Esophagus muscularis mucosa (tissue), 4 donors: ENCODE data around the gene SPSB2.

Experiments used
- EP300 ChIP-seq: sonication (generic); formaldehyde crosslinking; IDR thresholded peaks from one replicate; pipeline ENCODE4 v1.6.1; 2017; ENCODE audit warnings: antibody characterized with exemption
- POLR2A ChIP-seq: fragments of 450-650 bp; IDR thresholded peaks from one replicate; pipeline ENCODE4 v1.6.1; 2017; ENCODE audit warnings: antibody characterized with exemption, moderate library complexity, mild to moderate bottlenecking, low read depth
- POLR2AphosphoS5 ChIP-seq, 2 donors: sonication (generic); formaldehyde crosslinking; IDR thresholded peaks; one replicate each; pipeline ENCODE4 v1.6.1; 2017; ENCODE audit warnings: antibody characterized with exemption in 2 of 2
- TF ChIP-seq, protein P1 (sequence below), 3 experiments: fragments of 200-600 bp in 2 of 3; fragments of 450-650 bp in 1 of 3; sonication (generic) in 2 of 3; IDR thresholded peaks; one replicate each; pipeline ENCODE4 v1.5.1; 2017 to 2019; ENCODE audit warnings: antibody characterized with exemption in 3 of 3, mild to moderate bottlenecking in 2 of 3, moderate library complexity in 1 of 3

DNA sequence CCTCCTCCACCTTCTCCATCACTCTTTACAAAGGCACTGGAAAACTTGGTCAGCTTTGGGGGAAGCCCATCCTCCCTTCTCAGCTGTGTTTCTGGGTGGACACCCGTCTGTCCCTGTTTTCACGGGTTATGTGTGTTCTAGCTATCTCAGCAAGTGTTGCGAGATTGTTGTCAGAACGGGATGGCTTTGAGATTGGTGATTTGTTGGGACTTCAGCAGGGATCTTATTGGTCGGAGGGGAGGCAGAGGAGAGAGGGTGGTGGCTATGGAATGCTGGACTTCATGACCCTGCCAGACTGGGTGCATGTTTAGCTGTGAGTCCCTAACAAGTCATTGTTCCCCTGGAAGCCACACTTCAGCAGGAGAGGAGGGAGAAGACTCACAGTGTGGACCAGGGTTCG is 19.1 kb downstream of the SPSB2 start:
- TF ChIP-seq POLR2A (no peak), POLR2AphosphoS5 (IDR thresholded peaks at IDR 0.05) (no peak), EP300 (no peak)
- TF ChIP-seq, protein P1, sequence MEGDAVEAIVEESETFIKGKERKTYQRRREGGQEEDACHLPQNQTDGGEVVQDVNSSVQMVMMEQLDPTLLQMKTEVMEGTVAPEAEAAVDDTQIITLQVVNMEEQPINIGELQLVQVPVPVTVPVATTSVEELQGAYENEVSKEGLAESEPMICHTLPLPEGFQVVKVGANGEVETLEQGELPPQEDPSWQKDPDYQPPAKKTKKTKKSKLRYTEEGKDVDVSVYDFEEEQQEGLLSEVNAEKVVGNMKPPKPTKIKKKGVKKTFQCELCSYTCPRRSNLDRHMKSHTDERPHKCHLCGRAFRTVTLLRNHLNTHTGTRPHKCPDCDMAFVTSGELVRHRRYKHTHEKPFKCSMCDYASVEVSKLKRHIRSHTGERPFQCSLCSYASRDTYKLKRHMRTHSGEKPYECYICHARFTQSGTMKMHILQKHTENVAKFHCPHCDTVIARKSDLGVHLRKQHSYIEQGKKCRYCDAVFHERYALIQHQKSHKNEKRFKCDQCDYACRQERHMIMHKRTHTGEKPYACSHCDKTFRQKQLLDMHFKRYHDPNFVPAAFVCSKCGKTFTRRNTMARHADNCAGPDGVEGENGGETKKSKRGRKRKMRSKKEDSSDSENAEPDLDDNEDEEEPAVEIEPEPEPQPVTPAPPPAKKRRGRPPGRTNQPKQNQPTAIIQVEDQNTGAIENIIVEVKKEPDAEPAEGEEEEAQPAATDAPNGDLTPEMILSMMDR (IDR thresholded peaks at IDR 0.05), result no peak
